Astrocyte of the cerebellum (primary cell): ENCODE results near the gene KLF8.

Experiments used
- DNase-seq: peaks from one replicate; pipeline ENCODE4 v3.0.0-alpha.2; 2011; ENCODE audit warnings: low read depth
- H3K4me3 ChIP-seq: 2 replicates; pipeline ENCODE4 v1.5.1; 2011; ENCODE audit warnings: mild to moderate bottlenecking, low read depth, low read length, moderate library complexity
- CTCF ChIP-seq: IDR thresholded peaks from 2 replicates; pipeline ENCODE4 v1.5.1; 2012; ENCODE audit warnings: low read length, low read depth, moderate library complexity, mild to moderate bottlenecking; ENCODE audit errors: missing control alignments
- in situ Hi-C: cut with HindIII; loops from 2 replicates; pipeline ENCODE4 v1.10.0; 2017; ENCODE audit warnings: low sequenced_read_pairs

Gene KLF8

GRCh38 chrX:56253832-56254703 lies 21.9 kb downstream of the KLF8 start:
- H3K4me3 ChIP-seq, result no peak overlapping the region
- in situ Hi-C loops, result no loop called here
- TF ChIP-seq CTCF, result no peak

GRCh38 chrX:56268888-56269287 lies 36.7 kb downstream of the KLF8 start:
- no peak for TF ChIP-seq CTCF
- in situ Hi-C loops, result no loop called here

More at GRCh38 chrX:56253832-56254703, 21.9 kb downstream of the KLF8 start:
- no peak for DNase-seq

GRCh38 chrX:56278692-56279091 lies 46.5 kb downstream of the KLF8 start:
- no peak for TF ChIP-seq CTCF
- in situ Hi-C loops, result no loop called here
- no peak overlapping the region for H3K4me3 ChIP-seq
- DNase-seq, result no peak

More at GRCh38 chrX:56268888-56269287, 36.7 kb downstream of the KLF8 start:
- no peak for DNase-seq
- H3K4me3 ChIP-seq, result no peak overlapping the region

GRCh38 chrX:56279863-56280262 lies 47.7 kb downstream of the KLF8 start:
- no peak overlapping the region for H3K4me3 ChIP-seq
- in situ Hi-C loops, result no loop called here
- TF ChIP-seq CTCF, result no peak
- no peak for DNase-seq

GRCh38 chrX:56281789-56282188 lies 49.6 kb downstream of the KLF8 start:
- in situ Hi-C loops, result no loop called here
- H3K4me3 ChIP-seq, result no peak overlapping the region
- TF ChIP-seq CTCF, result peak; percentile 4
- peak; percentile 1 for DNase-seq

GRCh38 chrX:56284269-56284668 lies 52.1 kb downstream of the KLF8 start:
- in situ Hi-C loops, result no loop called here
- H3K4me3 ChIP-seq, result no peak overlapping the region
- DNase-seq, result no peak
- no peak for TF ChIP-seq CTCF
